DOHH2 (cell line): ENCODE measurements around the gene TRIM22.

ENCODE experiments used
- H3F3A ChIP-seq: fragments of 200-600 bp; sonication (generic), shearing (Covaris generic); 2 replicates; pipeline ENCODE4 v1.6.0; 2016; ENCODE audit warnings: antibody characterized with exemption, mild to moderate bottlenecking; ENCODE audit not compliant: control insufficient read depth, insufficient read depth
- H3K27ac ChIP-seq: fragments of 200-600 bp; sonication (generic); 2 replicates; pipeline ENCODE4 v1.5.1; 2014; ENCODE audit warnings: low read depth, mild to moderate bottlenecking, low read length, moderate library complexity
- H3K27me3 ChIP-seq: fragments of 200-600 bp; sonication (generic); 2 replicates; pipeline ENCODE4 v1.6.1; 2014; ENCODE audit warnings: mild to moderate bottlenecking, low read length, mixed read lengths; ENCODE audit not compliant: control insufficient read depth
- H3K36me3 ChIP-seq: fragments of 200-600 bp; sonication (generic); 2 replicates; pipeline ENCODE4 v1.6.1; 2014; ENCODE audit warnings: mild to moderate bottlenecking, low read length, moderate library complexity, mixed read lengths; ENCODE audit not compliant: control insufficient read depth
- H3K4me1 ChIP-seq: fragments of 200-600 bp; sonication (generic); 2 replicates; pipeline ENCODE4 v1.6.1; 2014; ENCODE audit warnings: mild to moderate bottlenecking, low read length, mixed read lengths; ENCODE audit not compliant: control insufficient read depth
- H3K4me2 ChIP-seq: fragments of 200-600 bp; sonication (generic); 2 replicates; pipeline ENCODE4 v1.6.0; 2014; ENCODE audit warnings: mild to moderate bottlenecking, low read length, moderate library complexity
- H3K4me3 ChIP-seq: fragments of 200-600 bp; sonication (generic); 2 replicates; pipeline ENCODE4 v1.5.1; 2014; ENCODE audit warnings: mild to moderate bottlenecking, low read length, mixed read lengths
- H3K79me2 ChIP-seq: fragments of 200-600 bp; sonication (generic); 2 replicates; pipeline ENCODE4 v1.6.1; 2014; ENCODE audit warnings: mild to moderate bottlenecking, low read length, mixed read lengths; ENCODE audit not compliant: control insufficient read depth
- H3K9me2 ChIP-seq: fragments of 200-600 bp; sonication (generic); replicated peaks from 2 replicates; pipeline ENCODE4 v1.6.1; 2014; ENCODE audit warnings: mild to moderate bottlenecking, low read length, mixed read lengths; ENCODE audit not compliant: control insufficient read depth
- H3K9me3 ChIP-seq: fragments of 200-600 bp; sonication (generic); 2 replicates; pipeline ENCODE4 v1.6.1; 2014; ENCODE audit warnings: antibody characterized with exemption, low read length, mixed read lengths; ENCODE audit not compliant: control insufficient read depth, insufficient read depth
- H4K20me1 ChIP-seq: fragments of 200-600 bp; sonication (generic); 2 replicates; pipeline ENCODE4 v1.6.0; 2014; ENCODE audit warnings: low read depth, mild to moderate bottlenecking, antibody characterized with exemption, low read length, moderate library complexity; ENCODE audit not compliant: control insufficient read depth, insufficient read depth
- CTCF ChIP-seq: fragments of 200-600 bp; sonication (generic); IDR thresholded peaks from one replicate; pipeline ENCODE4 v1.5.1; 2014; ENCODE audit warnings: antibody characterized with exemption, mild to moderate bottlenecking, low read depth, low read length; ENCODE audit not compliant: poor library complexity, severe bottlenecking
- EZH2phosphoT487 ChIP-seq: fragments of 200-600 bp; sonication (generic); IDR thresholded peaks from 2 replicates; pipeline ENCODE4 v1.6.1; 2017; ENCODE audit warnings: borderline replicate concordance, mild to moderate bottlenecking, antibody characterized with exemption, low read length, moderate library complexity, mixed read lengths

Gene TRIM22, protein sequence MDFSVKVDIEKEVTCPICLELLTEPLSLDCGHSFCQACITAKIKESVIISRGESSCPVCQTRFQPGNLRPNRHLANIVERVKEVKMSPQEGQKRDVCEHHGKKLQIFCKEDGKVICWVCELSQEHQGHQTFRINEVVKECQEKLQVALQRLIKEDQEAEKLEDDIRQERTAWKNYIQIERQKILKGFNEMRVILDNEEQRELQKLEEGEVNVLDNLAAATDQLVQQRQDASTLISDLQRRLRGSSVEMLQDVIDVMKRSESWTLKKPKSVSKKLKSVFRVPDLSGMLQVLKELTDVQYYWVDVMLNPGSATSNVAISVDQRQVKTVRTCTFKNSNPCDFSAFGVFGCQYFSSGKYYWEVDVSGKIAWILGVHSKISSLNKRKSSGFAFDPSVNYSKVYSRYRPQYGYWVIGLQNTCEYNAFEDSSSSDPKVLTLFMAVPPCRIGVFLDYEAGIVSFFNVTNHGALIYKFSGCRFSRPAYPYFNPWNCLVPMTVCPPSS

GRCh38 chr11:5689551-5689983 lies at the start of gene TRIM22:
Gene TRIM22, plus strand, starts transcription at chr11:5689790. Its CDS starts 6,443 bp downstream, at chr11:5696233.
- peaks cover 43% of the 10 kb centered on the region for H3K4me1 ChIP-seq
- H3K79me2 ChIP-seq: peaks cover 21% of the 10 kb centered on the region
- H3K4me3 ChIP-seq: peak within 1 kb of the TSS; percentile 78
- no peak for TF ChIP-seq EZH2phosphoT487
- no peak for TF ChIP-seq CTCF
- peaks cover 11% of the 10 kb centered on the region for H3F3A ChIP-seq
- H3K4me2 ChIP-seq: peak within 1 kb of the TSS; percentile 81
- no peaks in the 10 kb centered on the region for H3K27me3 ChIP-seq
- no peaks in the 10 kb centered on the region for H3K9me3 ChIP-seq
- H4K20me1 ChIP-seq: no peaks in the 10 kb centered on the region
- peak within 1 kb of the TSS; percentile 90 for H3K27ac ChIP-seq
- H3K9me2 ChIP-seq: no peaks in the 10 kb centered on the region
- H3K36me3 ChIP-seq: peaks cover 3% of the 10 kb centered on the region

- Histone ChIP-seq H3K9me2 (no peaks in the 10 kb centered on the region), H4K20me1 (no peaks in the 10 kb centered on the region), H3K79me2 (no peaks in the 10 kb centered on the region), H3F3A (no peaks in the 10 kb centered on the region), H3K4me2 (no peak overlapping the region), H3K4me1 (no peaks in the 10 kb centered on the region), H3K4me3 (no peak overlapping the region), H3K9me3 (no peaks in the 10 kb centered on the region), H3K27ac (no peak overlapping the region), H3K27me3 (no peaks in the 10 kb centered on the region), H3K36me3 (no peaks in the 10 kb centered on the region)
- TF ChIP-seq EZH2phosphoT487: no peak
- TF ChIP-seq CTCF: no peak
These were observed 49.6 kb upstream of the TRIM22 start for GRCh38 chr11:5639953-5640352.

DNA sequence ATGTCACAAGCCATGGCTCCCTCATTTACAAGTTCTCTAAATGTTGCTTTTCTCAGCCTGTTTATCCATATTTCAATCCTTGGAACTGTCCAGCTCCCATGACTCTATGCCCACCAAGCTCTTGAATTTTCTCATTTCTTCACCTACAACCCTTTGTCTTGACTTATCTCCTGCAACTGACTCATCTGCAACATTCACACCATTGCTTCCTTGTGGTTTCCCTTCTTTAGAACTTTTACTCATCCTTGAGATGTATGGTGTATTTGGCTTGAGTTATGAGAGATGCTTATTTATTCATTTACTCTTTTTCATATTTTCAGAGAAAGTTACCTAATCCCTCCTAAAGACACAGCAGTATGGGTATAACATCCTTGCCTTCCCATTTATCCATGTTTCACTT lies 46.0 kb upstream of the TRIM22 start:
- H3K79me2 ChIP-seq: no peaks in the 10 kb centered on the region
- H3K4me3 ChIP-seq: no peak overlapping the region
- H3K4me1 ChIP-seq: no peaks in the 10 kb centered on the region
- no peak for TF ChIP-seq EZH2phosphoT487
- no peak for TF ChIP-seq CTCF
- H3K36me3 ChIP-seq: no peaks in the 10 kb centered on the region
- H3K9me2 ChIP-seq: no peaks in the 10 kb centered on the region
- H3K9me3 ChIP-seq: no peaks in the 10 kb centered on the region
- no peaks in the 10 kb centered on the region for H3K27me3 ChIP-seq
- no peaks in the 10 kb centered on the region for H4K20me1 ChIP-seq
- no peak overlapping the region for H3K4me2 ChIP-seq
- no peaks in the 10 kb centered on the region for H3F3A ChIP-seq
- H3K27ac ChIP-seq: no peak overlapping the region
